ENCODE measurements around the gene MAGI1. TPM values are rescaled to one million over a fixed set of nuclear protein-coding genes. Genes with fewer than 3 reads are reported as not detected.

Gene MAGI1
- total RNA-seq, 4 donors from 2014 or later, result 7.6 to 42.9 (median 37.0) TPM

GRCh38 chr3:66004244-66004643 lies 34.5 kb downstream of the MAGI1 start:
- intact Hi-C loops (cut with DNase I; ENCODE audit: low total_unique reads), result no loop called here
- H3K36me3 ChIP-seq, result no peaks in the 10 kb centered on the region
- no peak for TF ChIP-seq POLR2A (IDR thresholded peaks at IDR 0.05)
- TF ChIP-seq CTCF (IDR thresholded peaks at IDR 0.05), result no peak
- H3K4me1 ChIP-seq, result no peaks in the 10 kb centered on the region
- no peak overlapping the region for H3K4me3 ChIP-seq
- H3K9me3 ChIP-seq, result no peaks in the 10 kb centered on the region
- H3K27ac ChIP-seq, result no peak overlapping the region
- no peak for DNase-seq
- H3K27me3 ChIP-seq, result no peaks in the 10 kb centered on the region

GRCh38 chr3:66001626-66002025 lies 37.1 kb downstream of the MAGI1 start:
- no peaks in the 10 kb centered on the region for H3K4me1 ChIP-seq
- no peaks in the 10 kb centered on the region for H3K27me3 ChIP-seq
- H3K4me3 ChIP-seq, result no peak overlapping the region
- DNase-seq, result no peak
- TF ChIP-seq CTCF (IDR thresholded peaks at IDR 0.05), result no peak
- TF ChIP-seq POLR2A (IDR thresholded peaks at IDR 0.05), result no peak
- no peaks in the 10 kb centered on the region for H3K9me3 ChIP-seq
- H3K36me3 ChIP-seq, result no peaks in the 10 kb centered on the region
- intact Hi-C loops (cut with DNase I; ENCODE audit: low total_unique reads), result no loop called here
- H3K27ac ChIP-seq, result no peak overlapping the region

- intact Hi-C loops (cut with DNase I; ENCODE audit: low total_unique reads), result no loop called here
- no peak overlapping the region for H3K27ac ChIP-seq
- no peak for DNase-seq
These were observed 38.2 kb downstream of the MAGI1 start for GRCh38 chr3:66000506-66000905.

GRCh38 chr3:65999606-66000005 lies 39.1 kb downstream of the MAGI1 start:
- H3K27me3 ChIP-seq, result no peaks in the 10 kb centered on the region
- no peak for DNase-seq
- intact Hi-C loops (cut with DNase I; ENCODE audit: low total_unique reads), result no loop called here
- no peaks in the 10 kb centered on the region for H3K4me1 ChIP-seq
- H3K4me3 ChIP-seq, result no peak overlapping the region
- no peak for TF ChIP-seq POLR2A (IDR thresholded peaks at IDR 0.05)
- no peak for TF ChIP-seq CTCF (IDR thresholded peaks at IDR 0.05)
- H3K9me3 ChIP-seq, result no peaks in the 10 kb centered on the region
- no peak overlapping the region for H3K27ac ChIP-seq
- H3K36me3 ChIP-seq, result no peaks in the 10 kb centered on the region

More at GRCh38 chr3:66000506-66000905, 38.2 kb downstream of the MAGI1 start:
- no peak overlapping the region for H3K4me3 ChIP-seq
- no peaks in the 10 kb centered on the region for H3K4me1 ChIP-seq
- TF ChIP-seq CTCF (IDR thresholded peaks at IDR 0.05) (no peak), POLR2A (IDR thresholded peaks at IDR 0.05) (no peak)
- no peaks in the 10 kb centered on the region for H3K36me3 ChIP-seq
- no peaks in the 10 kb centered on the region for H3K27me3 ChIP-seq
- no peaks in the 10 kb centered on the region for H3K9me3 ChIP-seq

GRCh38 chr3:65996589-65996988 lies 42.1 kb downstream of the MAGI1 start:
- no peaks in the 10 kb centered on the region for H3K4me1 ChIP-seq
- no peak overlapping the region for H3K27ac ChIP-seq
- H3K9me3 ChIP-seq, result no peaks in the 10 kb centered on the region
- no peak for DNase-seq
- intact Hi-C loops (cut with DNase I; ENCODE audit: low total_unique reads), result no loop called here
- no peaks in the 10 kb centered on the region for H3K36me3 ChIP-seq
- no peak for TF ChIP-seq CTCF (IDR thresholded peaks at IDR 0.05)
- TF ChIP-seq POLR2A (IDR thresholded peaks at IDR 0.05), result no peak
- no peak overlapping the region for H3K4me3 ChIP-seq
- H3K27me3 ChIP-seq, result no peaks in the 10 kb centered on the region

Measured in uterus (tissue), 4 donors.